Embryonic facial prominence (tissue), 1 donor: ENCODE data around the gene IL2RA.
"Not testable (repeated sequence)": the region's sequence is repeated elsewhere in the genome, so short reads cannot be mapped to it uniquely, and the experiment has no call there.

Experiments
- DNase-seq: peaks from one replicate; pipeline ENCODE4 v3.0.0-alpha.2; 2016; ENCODE audit errors: extremely low spot score

Gene IL2RA

GRCh38 chr10:6058682-6059475 is 3.3 kb downstream of the IL2RA start:
- DNase-seq: no peak

GRCh38 chr10:6056411-6057135 is 5.6 kb downstream of the IL2RA start:
- DNase-seq: no peak

GRCh38 chr10:6055929-6056328 is 6.2 kb downstream of the IL2RA start:
- no peak for DNase-seq

GRCh38 chr10:6054884-6055283 is 7.3 kb downstream of the IL2RA start:
- DNase-seq: no peak

- DNase-seq: no peak
Observed at GRCh38 chr10:6053816-6054631, 8.1 kb downstream of the IL2RA start.

- no peak for DNase-seq
Observed at GRCh38 chr10:6053303-6053702, 8.9 kb downstream of the IL2RA start.

- DNase-seq: no peak
Observed at GRCh38 chr10:6052247-6053221, 9.6 kb downstream of the IL2RA start.

GRCh38 chr10:6050801-6051445 is 11.2 kb downstream of the IL2RA start:
- no peak for DNase-seq

- DNase-seq: no peak
Observed at GRCh38 chr10:6049031-6049400, 13.2 kb downstream of the IL2RA start.

- DNase-seq: no peak
Observed at GRCh38 chr10:6048281-6049030, 13.7 kb downstream of the IL2RA start.

GRCh38 chr10:6047847-6048246 is 14.3 kb downstream of the IL2RA start:
- DNase-seq: no peak

GRCh38 chr10:6046773-6047611 is 15.2 kb downstream of the IL2RA start:
- DNase-seq: no peak

- no peak for DNase-seq
Observed at GRCh38 chr10:6045878-6046772, 16.0 kb downstream of the IL2RA start.

- no peak for DNase-seq
Observed at GRCh38 chr10:6045314-6045848, 16.8 kb downstream of the IL2RA start.

GRCh38 chr10:6044751-6045313 is 17.3 kb downstream of the IL2RA start:
- DNase-seq: no peak

- DNase-seq: no peak
Observed at GRCh38 chr10:6044060-6044459, 18.1 kb downstream of the IL2RA start.

- not testable (repeated sequence) for DNase-seq
Observed at GRCh38 chr10:6043377-6043776, 18.8 kb downstream of the IL2RA start.
